OCI-LY1 (cell line): ENCODE measurements around the gene PDZD7.

Experiments
- EZH2 ChIP-seq: fragments of 200-600 bp; sonication (generic), shearing (Covaris generic); IDR thresholded peaks from 2 replicates; pipeline ENCODE4 v1.8.0; 2017; ENCODE audit warnings: borderline replicate concordance, mixed run types, mild to moderate bottlenecking, antibody characterized with exemption, low read length, moderate library complexity, mixed read lengths
- TF ChIP-seq, protein P1 (sequence below): fragments of 200-600 bp; sonication (generic), shearing (Covaris generic); IDR thresholded peaks from 2 replicates; pipeline ENCODE4 v1.5.1; 2017; ENCODE audit warnings: mild to moderate bottlenecking, antibody characterized with exemption, low read length, moderate library complexity, mixed read lengths

DNA sequence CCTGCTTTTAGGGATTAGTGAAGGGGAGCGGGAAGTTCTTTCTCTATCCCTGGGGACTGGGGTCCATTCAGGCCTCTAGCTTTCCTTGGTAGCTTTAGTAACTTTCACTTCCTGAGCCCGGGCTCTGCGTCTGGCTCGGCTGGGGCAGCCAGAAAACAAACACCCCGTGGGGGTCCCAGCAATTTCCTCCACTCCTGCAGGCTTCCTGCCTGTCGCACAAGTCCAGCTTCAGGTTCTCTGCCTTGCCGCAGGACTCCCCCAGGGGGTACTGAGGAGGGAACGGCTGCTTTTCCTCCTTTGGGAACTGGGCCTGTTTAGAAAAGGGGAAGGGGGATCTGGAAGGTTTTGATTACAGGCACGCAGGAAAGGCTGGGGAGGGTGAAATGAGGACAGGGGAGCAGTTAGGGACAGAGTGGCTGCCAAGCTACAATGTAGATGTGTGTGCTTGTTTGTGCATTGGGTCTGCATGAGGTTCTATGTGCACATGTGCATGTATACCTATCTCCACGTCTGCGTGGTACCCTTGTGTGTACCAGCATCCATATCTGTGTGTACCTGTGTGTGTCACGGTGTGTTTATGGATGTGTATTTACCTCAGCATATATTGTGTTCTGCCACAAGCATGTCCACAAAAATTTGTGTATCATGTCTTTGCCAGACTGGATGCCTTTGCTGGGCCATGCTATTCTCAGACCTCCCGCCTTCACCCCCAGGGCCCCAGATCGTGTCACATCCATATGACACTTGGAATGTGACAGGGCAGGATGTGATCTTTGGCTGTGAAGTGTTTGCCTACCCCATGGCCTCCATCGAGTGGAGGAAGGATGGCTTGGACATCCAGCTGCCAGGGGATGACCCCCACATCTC is 32.9 kb upstream of the PDZD7 start:
- TF ChIP-seq, protein P1, sequence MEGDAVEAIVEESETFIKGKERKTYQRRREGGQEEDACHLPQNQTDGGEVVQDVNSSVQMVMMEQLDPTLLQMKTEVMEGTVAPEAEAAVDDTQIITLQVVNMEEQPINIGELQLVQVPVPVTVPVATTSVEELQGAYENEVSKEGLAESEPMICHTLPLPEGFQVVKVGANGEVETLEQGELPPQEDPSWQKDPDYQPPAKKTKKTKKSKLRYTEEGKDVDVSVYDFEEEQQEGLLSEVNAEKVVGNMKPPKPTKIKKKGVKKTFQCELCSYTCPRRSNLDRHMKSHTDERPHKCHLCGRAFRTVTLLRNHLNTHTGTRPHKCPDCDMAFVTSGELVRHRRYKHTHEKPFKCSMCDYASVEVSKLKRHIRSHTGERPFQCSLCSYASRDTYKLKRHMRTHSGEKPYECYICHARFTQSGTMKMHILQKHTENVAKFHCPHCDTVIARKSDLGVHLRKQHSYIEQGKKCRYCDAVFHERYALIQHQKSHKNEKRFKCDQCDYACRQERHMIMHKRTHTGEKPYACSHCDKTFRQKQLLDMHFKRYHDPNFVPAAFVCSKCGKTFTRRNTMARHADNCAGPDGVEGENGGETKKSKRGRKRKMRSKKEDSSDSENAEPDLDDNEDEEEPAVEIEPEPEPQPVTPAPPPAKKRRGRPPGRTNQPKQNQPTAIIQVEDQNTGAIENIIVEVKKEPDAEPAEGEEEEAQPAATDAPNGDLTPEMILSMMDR = no peak
- no peak for TF ChIP-seq EZH2
